HEK293 (cell line): ENCODE results near the gene LAMA2.

Experiments
- CTCF ChIA-PET: fragments of 350-600 bp; formaldehyde crosslinking; extraction: SDS; loops from one replicate; lab custom pipeline; 2021; ENCODE audit warnings: antibody characterized with exemption; lab: Yijun Ruan, JAX
- POLR2A ChIA-PET: fragments of 300-600 bp; formaldehyde crosslinking; extraction: SDS; loops from one replicate; lab custom pipeline; 2020; ENCODE audit warnings: antibody characterized with exemption, inconsistent platforms; lab: Yijun Ruan, JAX
- H3K27ac ChIP-seq: fragments of 200-500 bp; sonication (Bioruptor generic); 2 replicates; pipeline ENCODE4 v1.5.1; 2014; ENCODE audit warnings: low read depth, low read length, control low read depth, inconsistent platforms; ENCODE audit errors: extremely low read depth
- H3K36me3 ChIP-seq, 2 experiments: fragments of 200-500 bp in 1 of 2; sonication (Bioruptor generic) in 1 of 2; 1 replicate in 1 of 2; 2 replicates in 1 of 2; pipeline ENCODE4 v1.5.1; 2014 to 2017; ENCODE audit warnings: inconsistent platforms in 2 of 2, low read length in 2 of 2; ENCODE audit not compliant: control insufficient read depth in 2 of 2, insufficient read depth in 1 of 2
- H3K4me1 ChIP-seq: fragments of 200-500 bp; sonication (Bioruptor generic); 2 replicates; pipeline ENCODE4 v1.5.1; 2014; ENCODE audit warnings: mild to moderate bottlenecking, low read length, inconsistent platforms; ENCODE audit not compliant: control insufficient read depth, insufficient read depth
- H3K4me3 ChIP-seq: 2 replicates; pipeline ENCODE4 v1.5.1; 2011; ENCODE audit warnings: low read depth, mild to moderate bottlenecking, control low read depth, low read length, moderate library complexity
- H3K9me3 ChIP-seq: fragments of 200-500 bp; sonication (Bioruptor generic); 2 replicates; pipeline ENCODE4 v1.5.1; 2014; ENCODE audit warnings: low read depth, low read length, inconsistent platforms; ENCODE audit not compliant: control insufficient read depth, insufficient read depth
- FEZF1 ChIP-seq: fragments of 450-650 bp; formaldehyde crosslinking; IDR thresholded peaks from 2 replicates; pipeline ENCODE4 v1.5.1; 2016; ENCODE audit warnings: missing biosample characterization, missing genetic modification characterization
- GLIS2 ChIP-seq: fragments of 450-650 bp; formaldehyde crosslinking; IDR thresholded peaks from 2 replicates; pipeline ENCODE4 v1.5.1; 2016; ENCODE audit warnings: missing biosample characterization, missing genetic modification characterization
- INSM2 ChIP-seq: fragments of 450-650 bp; formaldehyde crosslinking; IDR thresholded peaks from 2 replicates; pipeline ENCODE4 v1.5.1; 2016; ENCODE audit warnings: missing biosample characterization, missing genetic modification characterization
- ZBTB7A ChIP-seq: fragments of 450-650 bp; formaldehyde crosslinking; IDR thresholded peaks from 2 replicates; pipeline ENCODE4 v1.5.1; 2016; ENCODE audit warnings: low read depth, missing biosample characterization, missing genetic modification characterization
- ZNF292 ChIP-seq: fragments of 450-650 bp; formaldehyde crosslinking; IDR thresholded peaks from 2 replicates; pipeline ENCODE4 v1.5.1; 2016; ENCODE audit warnings: low read depth, missing biosample characterization, missing genetic modification characterization, borderline replicate concordance
- ZNF354C ChIP-seq: fragments of 450-650 bp; formaldehyde crosslinking; IDR thresholded peaks from 2 replicates; pipeline ENCODE4 v1.5.1; 2016; ENCODE audit warnings: missing biosample characterization, missing genetic modification characterization, low read depth, borderline replicate concordance
- ZNF473 ChIP-seq: fragments of 450-650 bp; formaldehyde crosslinking; IDR thresholded peaks from 2 replicates; pipeline ENCODE4 v1.5.1; 2017; ENCODE audit warnings: missing biosample characterization, missing genetic modification characterization
- ZNF529 ChIP-seq: fragments of 450-650 bp; formaldehyde crosslinking; IDR thresholded peaks from 2 replicates; pipeline ENCODE4 v1.5.1; 2017; ENCODE audit warnings: missing genetic modification characterization, missing biosample characterization; ENCODE audit not compliant: insufficient replicate concordance
- ZNF624 ChIP-seq: fragments of 450-650 bp; formaldehyde crosslinking; IDR thresholded peaks from 2 replicates; pipeline ENCODE4 v1.5.1; 2017; ENCODE audit warnings: missing biosample characterization, missing genetic modification characterization
- ZNF677 ChIP-seq: fragments of 450-650 bp; IDR thresholded peaks from 2 replicates; pipeline ENCODE4 v1.5.0; 2018; ENCODE audit warnings: missing biosample characterization, mild to moderate bottlenecking, missing genetic modification characterization, moderate library complexity
- ZNF830 ChIP-seq: fragments of 450-650 bp; IDR thresholded peaks from 2 replicates; pipeline ENCODE4 v1.5.0; 2018; ENCODE audit warnings: missing biosample characterization, missing genetic modification characterization, low read depth, mild to moderate bottlenecking, moderate library complexity
- ZXDB ChIP-seq: fragments of 450-650 bp; formaldehyde crosslinking; IDR thresholded peaks from 2 replicates; pipeline ENCODE4 v1.5.1; 2016; ENCODE audit warnings: missing biosample characterization, missing genetic modification characterization
- TF ChIP-seq, protein P1 (sequence below): sonication (generic); formaldehyde crosslinking; IDR thresholded peaks from 2 replicates; pipeline ENCODE4 v1.8.1; 2022; ENCODE audit warnings: mild to moderate bottlenecking, moderate library complexity, missing genetic modification reagents
- TF ChIP-seq, protein P2 (sequence below): fragments of 450-650 bp; formaldehyde crosslinking; IDR thresholded peaks from 2 replicates; pipeline ENCODE4 v1.5.1; 2016; ENCODE audit warnings: missing biosample characterization, missing genetic modification characterization, borderline replicate concordance
- TF ChIP-seq, protein P3 (sequence below): fragments of 450-650 bp; IDR thresholded peaks from 2 replicates; pipeline ENCODE4 v1.5.1; 2018; ENCODE audit warnings: missing biosample characterization, missing genetic modification characterization

The LAMA2 gene

GRCh38 chr6:129280749-129281148, 397.8 kb downstream of the LAMA2 start:
- TF ChIP-seq GLIS2 (tag by site-specific recombination): no peak
- no peak for TF ChIP-seq ZNF830
- no peak for TF ChIP-seq INSM2 (tag by site-specific recombination)
- TF ChIP-seq ZXDB: no peak
- TF ChIP-seq, protein P1, sequence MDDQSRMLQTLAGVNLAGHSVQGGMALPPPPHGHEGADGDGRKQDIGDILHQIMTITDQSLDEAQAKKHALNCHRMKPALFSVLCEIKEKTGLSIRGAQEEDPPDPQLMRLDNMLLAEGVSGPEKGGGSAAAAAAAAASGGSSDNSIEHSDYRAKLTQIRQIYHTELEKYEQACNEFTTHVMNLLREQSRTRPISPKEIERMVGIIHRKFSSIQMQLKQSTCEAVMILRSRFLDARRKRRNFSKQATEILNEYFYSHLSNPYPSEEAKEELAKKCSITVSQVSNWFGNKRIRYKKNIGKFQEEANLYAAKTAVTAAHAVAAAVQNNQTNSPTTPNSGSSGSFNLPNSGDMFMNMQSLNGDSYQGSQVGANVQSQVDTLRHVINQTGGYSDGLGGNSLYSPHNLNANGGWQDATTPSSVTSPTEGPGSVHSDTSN (CRISPR knock-in tag): no peak
- no peaks in the 10 kb centered on the region for H3K36me3 ChIP-seq
- H3K9me3 ChIP-seq: no peaks in the 10 kb centered on the region
- H3K27ac ChIP-seq: no peak overlapping the region
- CTCF ChIA-PET: interaction anchor here (0.7 kb wide), 1 partner anchor 474 kb away, joined by 3 read pairs; no protein-coding TSS in a partner anchor
- POLR2A ChIA-PET: no interaction called here
- no peaks in the 10 kb centered on the region for H3K4me1 ChIP-seq
- H3K4me3 ChIP-seq: no peak overlapping the region

DNA sequence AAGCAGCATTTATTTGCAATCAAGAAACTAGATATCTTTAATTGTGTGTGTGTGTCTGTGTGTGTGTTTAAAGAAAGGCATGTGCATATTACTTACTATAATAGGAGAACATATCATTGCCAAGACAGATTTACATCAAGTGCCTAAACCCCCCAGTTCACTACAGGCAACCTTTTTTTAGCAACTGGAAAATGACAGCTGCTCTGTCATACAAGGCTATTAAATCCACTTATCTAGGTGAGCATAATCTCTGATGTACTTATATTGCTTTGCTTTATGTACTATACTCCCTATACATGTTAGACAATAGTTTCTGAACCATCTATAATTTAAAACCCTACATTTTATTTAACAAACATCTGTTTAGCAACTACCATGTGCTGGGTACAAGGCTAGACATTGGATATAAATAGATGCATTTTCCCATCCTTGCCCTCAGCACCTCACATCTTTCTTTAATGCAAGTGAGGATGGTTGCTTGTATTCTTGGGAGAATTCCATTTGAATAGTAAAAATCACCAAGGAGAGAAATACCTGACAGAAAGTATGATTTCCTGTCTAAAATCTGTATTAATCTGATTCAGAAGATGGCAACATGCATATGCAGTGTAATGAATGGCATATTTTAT, 398.3 kb downstream of the LAMA2 start:
- 0 out of 2 replicates have a peak, but pooled peaks have one; percentile 10 for TF ChIP-seq FEZF1
- TF ChIP-seq, protein P2, sequence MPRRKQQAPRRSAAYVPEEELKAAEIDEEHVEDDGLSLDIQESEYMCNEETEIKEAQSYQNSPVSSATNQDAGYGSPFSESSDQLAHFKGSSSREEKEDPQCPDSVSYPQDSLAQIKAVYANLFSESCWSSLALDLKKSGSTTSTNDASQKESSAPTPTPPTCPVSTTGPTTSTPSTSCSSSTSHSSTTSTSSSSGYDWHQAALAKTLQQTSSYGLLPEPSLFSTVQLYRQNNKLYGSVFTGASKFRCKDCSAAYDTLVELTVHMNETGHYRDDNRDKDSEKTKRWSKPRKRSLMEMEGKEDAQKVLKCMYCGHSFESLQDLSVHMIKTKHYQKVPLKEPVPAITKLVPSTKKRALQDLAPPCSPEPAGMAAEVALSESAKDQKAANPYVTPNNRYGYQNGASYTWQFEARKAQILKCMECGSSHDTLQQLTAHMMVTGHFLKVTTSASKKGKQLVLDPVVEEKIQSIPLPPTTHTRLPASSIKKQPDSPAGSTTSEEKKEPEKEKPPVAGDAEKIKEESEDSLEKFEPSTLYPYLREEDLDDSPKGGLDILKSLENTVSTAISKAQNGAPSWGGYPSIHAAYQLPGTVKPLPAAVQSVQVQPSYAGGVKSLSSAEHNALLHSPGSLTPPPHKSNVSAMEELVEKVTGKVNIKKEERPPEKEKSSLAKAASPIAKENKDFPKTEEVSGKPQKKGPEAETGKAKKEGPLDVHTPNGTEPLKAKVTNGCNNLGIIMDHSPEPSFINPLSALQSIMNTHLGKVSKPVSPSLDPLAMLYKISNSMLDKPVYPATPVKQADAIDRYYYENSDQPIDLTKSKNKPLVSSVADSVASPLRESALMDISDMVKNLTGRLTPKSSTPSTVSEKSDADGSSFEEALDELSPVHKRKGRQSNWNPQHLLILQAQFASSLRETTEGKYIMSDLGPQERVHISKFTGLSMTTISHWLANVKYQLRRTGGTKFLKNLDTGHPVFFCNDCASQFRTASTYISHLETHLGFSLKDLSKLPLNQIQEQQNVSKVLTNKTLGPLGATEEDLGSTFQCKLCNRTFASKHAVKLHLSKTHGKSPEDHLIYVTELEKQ: no peak
- Histone ChIP-seq H3K4me3 (no peak overlapping the region), H3K4me1 (no peaks in the 10 kb centered on the region), H3K27ac (no peak overlapping the region), H3K36me3 (no peaks in the 10 kb centered on the region), H3K9me3 (no peaks in the 10 kb centered on the region)
- ChIA-PET POLR2A (no interaction called here), CTCF (interaction anchor here (0.5 kb wide), 1 partner anchor 10 kb away, joined by 3 read pairs; no protein-coding TSS in a partner anchor)

DNA sequence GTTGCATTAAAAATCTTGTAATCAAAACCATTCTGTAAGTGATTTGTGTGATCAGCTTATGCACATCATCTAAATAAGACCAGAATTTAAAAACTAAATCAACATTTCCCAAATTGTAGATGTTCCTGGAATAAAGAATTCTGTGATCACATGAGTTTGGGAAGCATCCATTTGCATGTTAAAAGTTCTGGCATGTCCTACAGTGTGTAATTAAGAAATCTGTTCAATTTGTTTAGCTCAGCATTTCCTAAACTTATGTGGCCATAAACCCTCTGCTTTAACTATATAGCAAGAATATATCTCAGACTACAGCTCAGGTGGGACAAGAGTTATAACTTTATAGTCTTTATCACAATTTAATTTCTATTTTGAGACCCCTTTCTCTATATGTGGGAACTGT, 399.1 kb downstream of the LAMA2 start:
- H3K27ac ChIP-seq: no peak overlapping the region
- H3K4me3 ChIP-seq: no peak overlapping the region
- CTCF ChIA-PET: interaction anchor here (0.5 to 0.7 kb wide), 2 partner anchors 11 to 1006 kb away, joined by 3 to 5 read pairs; no protein-coding TSS in a partner anchor
- no peaks in the 10 kb centered on the region for H3K4me1 ChIP-seq
- H3K9me3 ChIP-seq: no peaks in the 10 kb centered on the region
- POLR2A ChIA-PET: no interaction called here
- H3K36me3 ChIP-seq: no peaks in the 10 kb centered on the region
- TF ChIP-seq ZNF529 (tag by site-specific recombination): no peak
- no peak for TF ChIP-seq ZNF473 (tag by site-specific recombination)
- TF ChIP-seq ZNF292: no peak
- no peak for TF ChIP-seq ZNF624 (tag by site-specific recombination)
- no peak for TF ChIP-seq ZNF677
- TF ChIP-seq, protein P3, sequence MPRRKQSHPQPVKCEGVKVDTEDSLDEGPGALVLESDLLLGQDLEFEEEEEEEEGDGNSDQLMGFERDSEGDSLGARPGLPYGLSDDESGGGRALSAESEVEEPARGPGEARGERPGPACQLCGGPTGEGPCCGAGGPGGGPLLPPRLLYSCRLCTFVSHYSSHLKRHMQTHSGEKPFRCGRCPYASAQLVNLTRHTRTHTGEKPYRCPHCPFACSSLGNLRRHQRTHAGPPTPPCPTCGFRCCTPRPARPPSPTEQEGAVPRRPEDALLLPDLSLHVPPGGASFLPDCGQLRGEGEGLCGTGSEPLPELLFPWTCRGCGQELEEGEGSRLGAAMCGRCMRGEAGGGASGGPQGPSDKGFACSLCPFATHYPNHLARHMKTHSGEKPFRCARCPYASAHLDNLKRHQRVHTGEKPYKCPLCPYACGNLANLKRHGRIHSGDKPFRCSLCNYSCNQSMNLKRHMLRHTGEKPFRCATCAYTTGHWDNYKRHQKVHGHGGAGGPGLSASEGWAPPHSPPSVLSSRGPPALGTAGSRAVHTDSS (tag by site-specific recombination): no peak
- TF ChIP-seq ZNF354C (tag by site-specific recombination): no peak
- no peak for TF ChIP-seq ZBTB7A
